H1 (cell line): ENCODE results near the gene GABRR3. TPM values are rescaled to one million over a fixed set of nuclear protein-coding genes. Genes with fewer than 3 reads are reported as not detected.

Experiments used
- CTCF ChIA-PET: fragments of 300-600 bp; sonication (Branson Sonifier 250); formaldehyde crosslinking; loops from one replicate; lab custom pipeline; 2021; ENCODE audit not compliant: partially characterized antibody; lab: Charles Lee
- POLR2A ChIA-PET: fragments of 300-600 bp; sonication (Branson Sonifier 250); formaldehyde crosslinking; loops from one replicate; lab custom pipeline; 2021; ENCODE audit warnings: inconsistent platforms; ENCODE audit not compliant: partially characterized antibody; lab: Charles Lee
- DNase-seq, 2 experiments: peaks; one replicate each; pipeline versions ENCODE4 v3.0.0 to v3.0.0-alpha.2; 2010 to 2022; ENCODE audit warnings: low spot score in 2 of 2, low read depth in 1 of 2, mixed read lengths in 1 of 2
- FAIRE-seq: peaks from 2 replicates; lab custom pipeline; 2011; peaks lifted over from hg19 to GRCh38; lab: Jason Lieb, UNC
- H2AFZ ChIP-seq: 2 replicates; pipeline ENCODE4 v1.8.1; 2012; ENCODE audit warnings: low read length, inconsistent platforms
- H2AK5ac ChIP-seq: 2 replicates; pipeline ENCODE4 v1.6.1; 2013; ENCODE audit warnings: low read depth, low read length
- H2BK120ac ChIP-seq: replicated peaks from 2 replicates; pipeline ENCODE3; 2013; ENCODE audit warnings: low read depth, low read length, inconsistent platforms
- H2BK12ac ChIP-seq: 2 replicates; pipeline ENCODE4 v1.6.1; 2013; ENCODE audit warnings: low read depth, low read length
- H2BK15ac ChIP-seq: 2 replicates; pipeline ENCODE4 v1.6.1; 2013; ENCODE audit warnings: low read length
- H2BK20ac ChIP-seq: 2 replicates; pipeline ENCODE4 v1.6.1; 2013; ENCODE audit warnings: low read length
- H2BK5ac ChIP-seq: 2 replicates; pipeline ENCODE4 v1.6.1; 2013; ENCODE audit warnings: low read depth, low read length
- H3K14ac ChIP-seq: 2 replicates; pipeline ENCODE4 v1.6.1; 2013; ENCODE audit warnings: inconsistent platforms; ENCODE audit not compliant: insufficient read length
- H3K18ac ChIP-seq: 2 replicates; pipeline ENCODE4 v1.6.1; 2013; ENCODE audit warnings: low read length; ENCODE audit errors: extremely low read depth
- H3K23ac ChIP-seq: 2 replicates; pipeline ENCODE4 v1.6.1; 2013; ENCODE audit warnings: inconsistent platforms; ENCODE audit not compliant: insufficient read length
- H3K23me2 ChIP-seq: 2 replicates; pipeline ENCODE4 v1.6.1; 2013; ENCODE audit warnings: low read depth, low read length
- H3K27ac ChIP-seq: 2 replicates; pipeline ENCODE4 v1.6.1; 2011; ENCODE audit warnings: low read depth, low read length, inconsistent platforms
- H3K27me3 ChIP-seq, 4 experiments: replicated peaks in 1 of 4; 1 replicate in 1 of 4; 2 replicates in 3 of 4; pipeline versions ENCODE4 v1.6.1 to v1.8.1; 2011 to 2013; ENCODE audit warnings: low read length in 3 of 4, mild to moderate bottlenecking in 3 of 4, inconsistent platforms in 2 of 4, mixed read lengths in 2 of 4, moderate library complexity in 1 of 4; ENCODE audit not compliant: control insufficient read depth in 3 of 4, insufficient read depth in 3 of 4; ENCODE audit errors: extremely low read depth in 1 of 4
- H3K36me3 ChIP-seq, 4 experiments: 2 replicates each; pipeline versions ENCODE4 v1.6.1 to v1.8.1; 2011 to 2013; ENCODE audit warnings: mild to moderate bottlenecking in 4 of 4, low read length in 3 of 4, moderate library complexity in 2 of 4, control low read depth in 1 of 4, inconsistent platforms in 1 of 4; ENCODE audit not compliant: insufficient read depth in 4 of 4, control insufficient read depth in 2 of 4
- H3K4ac ChIP-seq: replicated peaks from 2 replicates; pipeline ENCODE3; 2013; ENCODE audit warnings: low read length, low read depth, mixed read lengths, inconsistent platforms; ENCODE audit not compliant: insufficient read length
- H3K4me1 ChIP-seq, 4 experiments: replicated peaks in 1 of 4; 1 replicate in 1 of 4; 2 replicates in 3 of 4; pipeline versions ENCODE4 v1.6.1 to v1.8.1; 2011 to 2013; ENCODE audit warnings: low read length in 3 of 4, inconsistent platforms in 2 of 4, mixed read lengths in 1 of 4; ENCODE audit not compliant: insufficient read depth in 4 of 4, control insufficient read depth in 3 of 4
- H3K4me2 ChIP-seq, 2 experiments: 2 replicates each; pipeline versions ENCODE4 v1.6.1 to v1.8.1; 2011 to 2013; ENCODE audit warnings: low read depth in 2 of 2, low read length in 2 of 2, control low read depth in 1 of 2, inconsistent platforms in 1 of 2, mild to moderate bottlenecking in 1 of 2; ENCODE audit not compliant: insufficient read depth in 1 of 2
- H3K4me3 ChIP-seq, 4 experiments: fragments of 200-600, 300-600 bp in 1 of 4; sonication (generic), shearing (Covaris generic), sonication (Bioruptor Twin) in 1 of 4; 2 replicates each; pipeline versions ENCODE4 v1.5.1 to v1.8.1; 2011 to 2016; ENCODE audit warnings: low read length in 4 of 4, low read depth in 3 of 4, control low read depth in 2 of 4, inconsistent platforms in 2 of 4, mild to moderate bottlenecking in 2 of 4, mixed read lengths in 1 of 4, moderate library complexity in 1 of 4; ENCODE audit not compliant: insufficient read depth in 2 of 4; ENCODE audit errors: extremely low read depth in 1 of 4
- H3K56ac ChIP-seq: replicated peaks from 2 replicates; pipeline ENCODE3; 2013; ENCODE audit warnings: low read depth, mild to moderate bottlenecking, mixed read lengths, low read length, inconsistent platforms; ENCODE audit not compliant: insufficient read length
- H3K79me1 ChIP-seq: 2 replicates; pipeline ENCODE4 v1.6.1; 2013; ENCODE audit warnings: low read depth, low read length, control low read depth
- H3K79me2 ChIP-seq, 2 experiments: 2 replicates each; pipeline versions ENCODE4 v1.6.1 to v1.8.1; 2012 to 2013; ENCODE audit warnings: low read length in 2 of 2, mild to moderate bottlenecking in 2 of 2, inconsistent platforms in 1 of 2; ENCODE audit not compliant: insufficient read depth in 2 of 2, control insufficient read depth in 1 of 2
- H3K9ac ChIP-seq, 4 experiments: replicated peaks in 1 of 4; 1 replicate in 1 of 4; 2 replicates in 3 of 4; pipeline versions ENCODE4 v1.6.1 to v1.8.1; 2011 to 2013; ENCODE audit warnings: low read depth in 3 of 4, low read length in 3 of 4, control low read depth in 2 of 4, mild to moderate bottlenecking in 2 of 4, moderate library complexity in 2 of 4, inconsistent platforms in 1 of 4; ENCODE audit errors: extremely low read depth in 1 of 4
- H3K9me3 ChIP-seq, 2 experiments: 2 replicates each; pipeline versions ENCODE4 v1.6.1 to v1.8.1; 2012 to 2013; ENCODE audit warnings: mild to moderate bottlenecking in 2 of 2, moderate library complexity in 2 of 2, control low read depth in 1 of 2, inconsistent platforms in 1 of 2, low read depth in 1 of 2, low read length in 1 of 2, mixed read lengths in 1 of 2; ENCODE audit not compliant: insufficient read depth in 2 of 2
- H4K20me1 ChIP-seq, 2 experiments: replicated peaks in 1 of 2; 2 replicates each; pipeline versions ENCODE3 to v1.8.1; 2011 to 2013; ENCODE audit warnings: inconsistent platforms in 2 of 2, low read length in 2 of 2, mild to moderate bottlenecking in 1 of 2; ENCODE audit not compliant: insufficient read depth in 2 of 2, control insufficient read depth in 1 of 2
- H4K5ac ChIP-seq: 2 replicates; pipeline ENCODE4 v1.6.1; 2013; ENCODE audit warnings: low read length, low read depth, mixed read lengths, inconsistent platforms; ENCODE audit not compliant: insufficient read length
- H4K8ac ChIP-seq: 2 replicates; pipeline ENCODE4 v1.8.0; 2013; ENCODE audit warnings: mild to moderate bottlenecking, moderate library complexity, low read length, inconsistent platforms; ENCODE audit not compliant: insufficient read depth; ENCODE audit errors: extremely low read depth
- H4K91ac ChIP-seq: replicated peaks from 2 replicates; pipeline ENCODE3; 2013; ENCODE audit warnings: low read length, mixed read lengths, inconsistent platforms; ENCODE audit not compliant: insufficient read length
- CEBPB ChIP-seq: IDR thresholded peaks from 2 replicates; pipeline ENCODE4 v1.6.1; 2012; ENCODE audit warnings: low read depth, low read length
- FOSL1 ChIP-seq: IDR thresholded peaks from 2 replicates; pipeline ENCODE4 v1.6.1; 2011; ENCODE audit warnings: mild to moderate bottlenecking, low read depth, low read length, moderate library complexity; ENCODE audit not compliant: insufficient read depth
- JUN ChIP-seq: IDR thresholded peaks from 2 replicates; pipeline ENCODE4 v1.6.1; 2011; ENCODE audit warnings: low read depth, mild to moderate bottlenecking, improper control_type of control experiment, low read length
- TCF12 ChIP-seq: IDR thresholded peaks from 2 replicates; pipeline ENCODE4 v1.6.1; 2011; ENCODE audit warnings: low read depth, mild to moderate bottlenecking, low read length
- WGBS, 2 experiments: shearing (Covaris generic) in 1 of 2; methylation state at CpG; one replicate each; pipeline versions ENCODE4 v1.1.6 to v1.1.7; 2013 to 2015; ENCODE audit warnings: low lambda C conversion rate in 2 of 2, mixed read lengths in 2 of 2, inconsistent platforms in 1 of 2, low coverage in 1 of 2, missing lambda C conversion rate in 1 of 2; ENCODE audit not compliant: insufficient replicate concordance in 2 of 2, insufficient coverage in 1 of 2, insufficient read length in 1 of 2; ENCODE audit errors: extremely low coverage in 1 of 2, missing lambda C conversion rate in 1 of 2; 5-methylcytosine and 5-hydroxymethylcytosine counted together
- polyA plus RNA-seq, 7 experiments: library from polyadenylated mRNA; depleted of rRNA in 3 of 7; stranded (reverse) in 5 of 7; unstranded in 2 of 7; fragments of >200 nt in 5 of 7; fragments of 200-250 nt in 2 of 7; gene quantifications; 1 replicate in 5 of 7; 2 replicates in 1 of 7; 4 replicates in 1 of 7; pipeline versions ENCODE4 v1.2.1 to v1.2.3, GENCODE V29; 2011 to 2013; ENCODE audit warnings: missing spikeins in 2 of 7, mixed read lengths in 2 of 7
- total RNA-seq: library from RNA; stranded (reverse); fragmentation: NEBNext Ultra II Directional; extraction: Animal tissue kit (Norgen Biotek cat#: 25700); gene quantifications from 2 replicates; pipeline ENCODE4 v1.2.1, GENCODE V29; 2021

GABRR3 gene
- total and polyA plus RNA-seq, 2 of the 8 experiments (the other 6 are each of a cell fraction or from before 2014, with no cell fraction given): not detected

DNA sequence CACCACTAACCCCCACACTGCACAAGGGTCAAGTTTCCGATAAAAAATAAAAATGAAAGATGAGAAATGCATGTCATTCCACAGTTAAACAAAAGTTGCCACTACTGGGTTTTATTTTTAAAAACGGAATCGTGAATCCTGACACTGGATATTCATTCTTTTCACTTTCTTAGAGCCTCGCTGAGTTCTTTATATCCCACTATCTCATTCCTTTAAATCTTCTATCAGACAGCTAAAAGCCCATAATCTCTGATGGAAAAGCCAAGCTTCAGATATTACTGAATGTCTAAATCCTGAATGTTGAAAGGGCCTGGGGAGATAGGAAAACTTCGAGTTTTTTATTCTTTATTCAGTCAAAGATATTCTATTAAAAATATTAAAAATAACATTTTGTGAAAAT is 74.6 kb downstream of the GABRR3 start:
- H3K23me2 ChIP-seq: no peaks in the 10 kb centered on the region
- H3K79me1 ChIP-seq: no peaks in the 10 kb centered on the region
- H3K4me2 ChIP-seq: no peak overlapping the region
- no peak overlapping the region for H3K9ac ChIP-seq
- H2BK120ac ChIP-seq: no peak overlapping the region
- no peak overlapping the region for H3K27ac ChIP-seq
- no peak overlapping the region for H2BK5ac ChIP-seq
- no peak overlapping the region for H3K4me3 ChIP-seq
- WGBS, 2 experiments: 88% methylated on average over 5 of the region's 5 CpGs; no CpG with 5 or more reads in 1 of the 2 experiments
- H3K4me1 ChIP-seq: no peaks in the 10 kb centered on the region
- H2BK15ac ChIP-seq: no peak overlapping the region
- H3K79me2 ChIP-seq: no peaks in the 10 kb centered on the region
- H4K20me1 ChIP-seq: no peaks in the 10 kb centered on the region
- no peaks in the 10 kb centered on the region for H3K27me3 ChIP-seq
- no peak overlapping the region for H4K91ac ChIP-seq
- no peak overlapping the region for H3K56ac ChIP-seq
- no peak overlapping the region for H2AFZ ChIP-seq
- H4K8ac ChIP-seq: no peak overlapping the region
- no peak overlapping the region for H3K18ac ChIP-seq
- DNase-seq: no peak
- TF ChIP-seq FOSL1 (no peak), CEBPB (no peak), JUN (no peak), TCF12 (no peak)
- no peak overlapping the region for H2BK20ac ChIP-seq
- no peaks in the 10 kb centered on the region for H3K9me3 ChIP-seq
- H4K5ac ChIP-seq: no peak overlapping the region
- peaks cover 0 to 2% (median 0%) of the 10 kb centered on the region in 4 experiments; a peak in 1 of 8 replicates for H3K36me3 ChIP-seq
- H2AK5ac ChIP-seq: no peak overlapping the region
- ChIA-PET CTCF (interaction anchor here (0.9 to 1.9 kb wide), 2 partner anchors 10 to 63 kb away, joined by 4 to 5 read pairs; no protein-coding TSS in a partner anchor), POLR2A (no interaction called here)
- FAIRE-seq: no peak
- H3K14ac ChIP-seq: no peak overlapping the region
- no peak overlapping the region for H3K4ac ChIP-seq
- H2BK12ac ChIP-seq: no peak overlapping the region
- no peak overlapping the region for H3K23ac ChIP-seq
